Measurements from ENCODE around the gene GSG1L.

Gene GSG1L

DNA sequence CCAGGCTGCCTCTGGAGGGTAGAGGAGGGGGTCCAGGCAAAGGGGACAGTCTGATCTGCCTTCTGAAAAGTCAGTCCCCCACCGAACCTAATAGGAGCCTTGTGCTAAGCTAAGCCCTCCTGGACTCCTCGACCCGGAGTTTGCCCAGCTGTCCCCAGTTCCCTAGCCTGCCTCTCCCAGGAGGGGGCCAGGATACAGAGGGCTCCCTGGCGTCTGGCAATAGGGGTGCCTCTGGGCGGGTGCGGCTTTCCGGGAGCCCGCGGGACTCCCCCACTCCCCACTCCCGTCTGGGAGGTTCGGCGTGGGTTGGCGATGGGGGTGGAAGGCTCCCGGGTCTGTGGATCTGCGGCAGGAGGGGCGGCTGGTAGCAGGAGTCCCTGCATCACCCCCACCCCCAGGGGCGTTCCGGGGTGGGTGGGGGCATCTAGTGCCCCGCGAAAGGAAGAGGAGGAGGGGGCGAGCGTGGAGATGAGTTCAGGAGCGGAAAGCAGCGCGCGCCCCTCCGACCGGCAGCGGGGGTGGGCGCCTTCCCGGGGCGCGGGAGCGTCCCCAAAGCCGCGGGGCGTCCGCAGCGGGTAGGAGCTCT, 1.2 kb downstream of the GSG1L start:
- no peak for DNase-seq

DNA sequence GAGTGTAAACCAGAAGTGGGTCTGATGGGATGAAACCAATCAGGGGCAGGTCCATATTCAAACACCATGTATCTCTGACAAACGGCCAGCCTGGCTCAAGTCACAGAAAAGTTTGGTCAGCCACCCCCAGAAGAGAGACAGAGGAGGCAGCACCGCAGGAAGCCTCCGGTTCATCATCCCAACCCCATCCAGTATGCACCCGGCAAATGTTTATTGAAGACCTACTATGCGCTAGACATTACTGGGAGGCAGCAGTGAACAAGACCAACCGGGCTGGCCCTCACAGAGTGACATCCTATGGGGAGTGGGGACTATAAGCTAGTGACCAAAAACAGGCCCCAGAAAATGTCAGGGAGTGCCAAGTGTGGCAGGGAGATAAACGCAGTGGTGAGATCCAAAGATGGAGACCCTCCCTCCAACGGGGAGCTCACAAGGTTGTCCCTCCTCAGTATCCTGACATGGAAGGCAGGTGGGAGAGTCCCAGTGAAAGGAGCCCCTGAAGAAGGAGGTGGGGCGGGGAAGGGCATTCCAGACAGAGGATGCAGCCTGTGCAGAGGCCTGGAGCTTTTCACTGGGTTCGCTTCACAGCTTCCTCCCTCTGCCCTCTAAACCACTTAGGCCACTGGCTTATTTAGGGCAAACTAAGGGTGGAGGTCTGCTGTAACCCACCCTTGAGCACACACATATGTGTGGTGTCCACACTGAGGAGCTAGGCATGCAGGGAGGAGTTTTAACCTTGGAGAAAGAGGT, 2.0 kb downstream of the GSG1L start:
- DNase-seq = no peak

DNA sequence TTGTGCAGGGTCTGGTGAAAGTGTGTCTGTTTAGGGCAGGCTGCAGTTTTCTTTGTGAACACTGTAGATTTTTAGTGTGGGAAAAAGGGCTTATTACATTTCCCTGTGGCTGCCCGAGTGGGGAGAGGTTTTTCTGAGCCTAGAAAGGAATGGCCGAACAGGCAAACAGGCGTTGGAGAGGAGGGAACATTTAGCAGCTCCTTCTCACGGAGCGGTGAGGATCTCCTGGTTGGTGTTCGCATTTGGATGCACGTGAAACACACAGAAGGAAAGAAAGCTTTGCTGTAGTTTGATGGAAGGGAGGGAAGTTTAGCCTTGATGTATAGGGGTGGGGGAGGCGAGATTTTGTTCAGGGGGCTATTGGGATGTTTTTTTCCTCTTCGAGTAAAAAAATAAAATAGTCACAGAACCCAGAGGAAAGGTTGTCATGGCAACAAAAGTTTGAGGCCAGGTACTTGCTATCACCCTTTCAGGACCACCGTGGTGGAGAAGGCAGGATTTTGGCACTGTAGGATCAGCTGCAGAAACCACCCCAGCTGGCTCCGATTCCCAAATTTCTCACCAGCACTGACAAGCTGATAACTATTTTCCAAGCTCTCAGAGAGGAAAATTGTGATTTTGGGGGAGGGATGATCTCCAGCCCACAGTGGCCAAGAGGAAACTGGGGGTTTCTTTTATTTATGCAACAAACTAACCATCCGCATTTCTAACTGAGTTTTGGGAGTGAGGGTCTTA, 3.5 kb downstream of the GSG1L start:
- no peak for DNase-seq

DNA sequence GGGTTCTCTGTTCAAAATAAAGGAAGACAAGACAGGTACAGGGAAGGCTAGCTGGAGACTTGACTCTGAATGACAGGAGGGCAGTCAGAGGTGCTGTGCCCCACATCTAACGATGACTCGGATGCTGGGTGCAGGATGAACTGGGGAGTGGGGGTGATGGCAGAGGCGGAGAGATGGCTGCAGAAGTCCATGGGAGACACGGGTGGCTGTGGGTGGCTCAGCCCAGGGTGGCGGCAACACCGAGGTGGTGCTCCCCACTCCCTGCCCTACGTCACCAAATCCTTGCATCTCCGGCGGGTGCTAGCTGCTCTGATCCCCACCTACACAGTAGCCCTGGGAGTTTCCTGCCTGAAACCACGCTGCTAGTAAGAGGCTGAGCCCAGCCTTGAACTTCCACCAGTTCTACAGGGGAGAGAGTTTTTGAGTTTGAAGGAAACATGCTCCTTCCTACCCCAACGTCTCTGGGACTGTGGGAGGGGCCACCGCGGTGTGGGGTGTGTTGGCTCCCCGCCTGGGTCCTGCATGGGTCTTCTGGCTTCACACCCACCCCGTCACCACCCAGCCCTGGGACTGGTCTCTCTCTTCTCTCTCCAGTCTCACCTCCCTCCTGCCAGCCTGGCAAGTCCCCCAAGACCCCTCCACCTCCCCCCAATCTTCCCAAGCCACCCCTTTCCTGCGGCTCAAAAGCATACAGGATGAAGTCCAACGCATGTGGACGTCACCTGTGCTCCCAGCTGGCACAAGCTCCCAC, 4.5 kb downstream of the GSG1L start:
- no peak for DNase-seq

DNA sequence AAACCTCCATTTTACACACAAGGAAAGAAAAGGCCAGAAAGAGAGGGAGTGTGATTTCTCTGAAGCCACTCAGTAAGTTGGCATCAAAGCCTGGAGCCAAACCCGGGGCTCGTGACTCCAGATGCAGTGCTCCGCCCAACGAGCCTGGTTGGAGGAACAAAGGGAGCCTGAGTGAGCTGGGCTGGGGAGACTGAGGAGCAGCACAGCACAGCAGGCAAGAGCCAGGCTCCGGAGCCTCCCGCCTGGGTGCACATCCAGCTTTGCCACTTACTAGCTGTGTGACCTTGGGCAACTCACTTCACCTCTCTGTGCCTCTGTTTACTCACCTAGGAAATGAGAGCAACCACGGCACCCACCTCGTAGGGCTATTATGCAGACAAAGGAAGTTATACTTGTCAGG, 5.6 kb downstream of the GSG1L start:
- no peak for DNase-seq

DNA sequence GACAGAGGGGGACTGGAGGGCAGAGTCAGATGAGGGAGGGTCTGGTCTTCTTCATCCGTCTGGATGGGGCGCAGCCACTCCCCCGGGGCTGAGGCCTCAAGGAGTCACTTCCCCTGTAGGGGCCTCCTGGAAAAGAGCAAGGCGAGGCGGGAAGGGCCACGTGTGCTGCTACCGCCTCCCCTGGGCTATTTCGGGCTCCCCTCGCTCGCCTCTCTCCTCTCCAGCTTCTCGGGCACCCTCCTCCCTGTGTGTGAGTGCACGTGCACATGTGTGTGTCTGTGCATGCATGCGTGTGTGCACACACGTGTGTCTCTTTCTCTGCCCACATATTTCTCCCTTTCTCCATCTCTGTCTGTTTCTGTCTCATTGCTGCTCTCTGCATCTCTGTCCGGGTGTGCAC, 10.1 kb downstream of the GSG1L start:
- no peak for DNase-seq

DNA sequence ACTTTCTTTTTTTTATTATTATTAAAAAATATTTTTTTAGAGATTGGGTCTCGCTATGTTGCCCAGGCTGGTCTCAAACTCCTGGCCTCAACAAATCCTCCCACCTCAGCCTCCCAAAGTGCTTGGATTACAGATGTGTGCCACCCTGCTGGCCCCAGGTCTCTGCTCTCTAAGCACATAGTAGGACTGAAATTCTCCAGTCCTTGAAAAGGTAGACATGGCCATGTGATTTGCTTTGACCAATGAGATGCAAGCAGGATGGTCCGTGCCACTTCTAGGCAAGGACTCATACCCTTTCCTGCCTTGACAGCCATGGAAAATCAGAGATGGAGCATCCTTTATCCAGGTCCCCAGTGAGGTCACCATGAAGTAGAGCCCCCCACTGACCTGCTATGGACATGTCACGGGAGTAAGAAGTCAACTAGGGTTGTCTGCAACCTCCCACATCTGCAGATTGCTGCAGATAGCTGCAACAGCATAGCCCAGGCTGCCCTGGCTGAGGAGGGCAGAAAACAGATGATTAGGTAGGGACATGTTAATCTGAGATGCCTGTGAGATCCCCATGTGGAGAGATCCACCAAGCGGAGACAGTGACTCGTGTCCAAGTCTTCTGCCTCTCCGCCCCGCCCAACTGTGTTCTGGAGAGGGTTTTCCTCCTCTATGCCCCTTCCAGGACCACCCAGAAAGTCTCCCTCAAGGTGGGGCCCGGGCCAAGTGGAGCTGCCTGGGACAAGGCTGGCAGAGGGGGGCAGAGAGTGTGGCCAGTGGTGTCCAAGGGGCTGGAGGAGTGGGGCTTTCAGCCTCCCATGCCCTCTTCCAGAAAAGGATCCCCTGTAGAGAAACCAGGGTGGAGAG, 11.0 kb downstream of the GSG1L start:
- no peak for DNase-seq

DNA sequence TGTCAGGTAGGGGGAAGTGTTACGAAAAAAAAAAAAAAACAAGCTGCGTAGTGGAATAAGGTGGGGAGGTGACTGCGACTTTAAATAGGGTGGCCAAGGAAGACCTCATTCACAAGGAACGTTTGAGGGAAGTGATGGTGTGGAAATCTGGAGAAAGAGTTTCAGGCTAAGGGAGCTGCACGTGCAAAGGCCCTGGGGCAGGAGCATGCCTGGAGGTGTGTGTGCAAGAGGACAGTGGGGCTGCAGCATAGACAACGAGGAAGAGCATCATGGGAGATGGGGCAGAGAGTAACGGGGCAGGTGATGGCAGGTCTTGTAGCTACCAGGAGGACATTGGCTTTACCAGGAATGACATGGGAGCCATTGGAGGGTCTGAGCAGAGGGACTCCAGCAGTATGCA, 12.0 kb downstream of the GSG1L start:
- no peak for DNase-seq

DNA sequence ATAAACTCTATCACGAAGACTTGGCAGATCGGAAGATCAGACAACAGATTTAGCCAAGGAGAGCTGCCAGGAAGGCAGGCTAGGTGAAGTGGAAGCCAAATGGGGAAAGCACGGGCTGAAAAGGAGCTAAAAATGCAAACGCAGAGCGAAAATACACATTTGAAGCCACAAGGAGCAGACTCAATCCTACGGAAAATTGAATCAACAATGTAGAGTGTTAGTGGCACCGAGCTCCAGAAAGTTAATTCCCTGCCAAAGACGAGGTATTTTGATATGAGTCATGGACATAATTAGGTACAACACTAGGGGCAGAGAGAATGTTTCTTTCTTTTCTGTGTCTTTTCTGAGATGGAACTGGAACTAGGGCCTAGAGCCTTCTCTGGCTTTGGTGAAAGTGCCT, 20.7 kb downstream of the GSG1L start:
- no peak for DNase-seq

DNA sequence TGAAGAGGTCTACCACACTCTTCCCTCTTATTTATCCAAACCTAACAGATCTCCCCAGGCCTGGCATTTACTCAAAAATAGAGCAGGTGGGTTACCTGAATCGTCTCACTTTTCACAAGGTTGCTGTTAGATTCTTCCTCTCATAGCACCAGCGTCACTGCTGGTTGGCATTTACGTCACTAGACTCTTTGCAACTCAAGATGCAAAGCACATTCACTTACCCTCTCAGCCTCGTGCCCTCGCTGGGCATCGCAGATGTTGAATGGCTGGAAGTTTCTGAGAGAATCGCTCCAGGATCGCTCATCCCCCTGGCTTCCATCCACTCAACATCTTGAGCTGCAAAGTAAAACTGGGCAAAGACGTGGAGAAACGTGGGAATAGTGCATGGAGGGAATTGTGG, 21.9 kb downstream of the GSG1L start:
- no peak for DNase-seq

DNA sequence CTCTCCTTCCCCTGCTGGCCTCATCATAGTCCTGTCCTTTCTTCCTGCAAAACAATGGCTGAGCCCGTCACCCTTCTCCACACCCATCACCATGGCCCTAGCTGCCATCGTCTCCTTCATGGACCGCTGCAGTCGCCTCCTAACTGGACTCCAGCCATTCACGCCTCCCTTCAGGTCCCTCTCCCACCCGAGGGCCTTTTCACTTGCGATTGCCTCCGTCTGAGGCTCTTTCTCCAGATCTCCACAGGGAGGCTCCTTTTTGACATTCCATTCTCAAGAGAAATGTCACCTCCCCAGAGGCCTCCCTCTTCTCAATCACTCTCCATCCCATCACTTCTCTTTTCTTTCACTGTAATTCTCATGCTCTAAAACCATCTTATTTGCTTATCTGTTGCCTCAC, 23.5 kb downstream of the GSG1L start:
- DNase-seq = no peak

DNA sequence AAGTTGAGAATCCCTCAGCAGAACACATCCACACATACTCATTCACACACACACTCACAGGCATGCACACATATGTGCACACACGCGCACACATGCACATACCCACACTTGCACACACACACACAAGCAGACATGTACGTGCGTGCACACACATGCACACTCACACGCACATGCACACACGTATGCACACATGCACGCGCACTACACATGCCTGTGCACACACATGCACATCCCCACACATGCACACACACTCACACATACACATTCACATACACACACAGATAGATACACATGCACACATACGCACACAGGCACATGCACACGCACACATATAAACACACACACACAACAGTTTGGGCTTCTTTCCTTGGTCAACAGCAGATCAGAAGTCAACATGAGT, 24.0 kb downstream of the GSG1L start:
- DNase-seq = no peak

DNA sequence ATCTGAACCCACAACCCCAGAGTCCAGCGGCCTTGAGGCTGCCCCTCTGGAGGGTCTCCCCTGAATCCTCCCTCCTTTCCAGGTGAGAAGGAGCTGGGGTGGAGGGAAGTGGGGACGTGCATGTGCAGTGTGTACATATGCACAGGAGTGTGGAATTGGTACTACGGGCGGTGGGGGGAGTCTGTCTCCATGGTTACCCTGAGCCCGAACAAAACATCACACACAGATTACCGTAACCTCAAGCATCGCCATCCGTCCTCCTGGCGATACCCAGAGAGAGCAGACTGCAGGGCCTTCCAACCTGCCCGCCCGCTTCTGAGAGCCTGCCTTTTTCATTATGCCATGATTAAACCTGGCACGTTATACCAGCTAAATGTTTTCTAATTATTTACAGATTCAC, 25.1 kb downstream of the GSG1L start:
- no peak for DNase-seq

DNA sequence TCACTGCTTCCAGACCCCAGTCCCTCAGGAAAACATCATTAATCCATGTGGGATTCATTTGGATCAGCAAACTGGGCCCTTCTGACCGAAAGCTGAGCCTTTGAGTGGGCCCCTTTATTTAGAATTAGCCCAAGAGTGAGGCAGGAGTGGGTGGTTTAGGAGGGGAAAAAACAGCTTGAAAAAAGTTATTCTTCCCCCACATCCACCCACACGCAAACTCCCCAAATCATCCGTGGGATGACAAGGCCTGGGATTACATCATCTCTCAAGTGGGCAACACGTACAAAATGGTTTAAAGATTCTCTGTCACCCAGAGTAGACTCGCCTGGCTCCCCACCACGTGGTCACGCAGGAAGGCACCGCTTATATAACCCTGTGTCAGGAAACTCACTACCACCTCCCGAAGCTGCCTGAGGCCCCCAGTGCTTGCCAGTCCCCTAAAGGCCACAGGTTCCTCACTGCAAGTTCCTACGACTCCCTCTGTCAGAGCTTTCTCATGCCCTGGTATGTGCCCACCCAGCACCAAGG, 27.6 kb downstream of the GSG1L start:
- DNase-seq = no peak

DNA sequence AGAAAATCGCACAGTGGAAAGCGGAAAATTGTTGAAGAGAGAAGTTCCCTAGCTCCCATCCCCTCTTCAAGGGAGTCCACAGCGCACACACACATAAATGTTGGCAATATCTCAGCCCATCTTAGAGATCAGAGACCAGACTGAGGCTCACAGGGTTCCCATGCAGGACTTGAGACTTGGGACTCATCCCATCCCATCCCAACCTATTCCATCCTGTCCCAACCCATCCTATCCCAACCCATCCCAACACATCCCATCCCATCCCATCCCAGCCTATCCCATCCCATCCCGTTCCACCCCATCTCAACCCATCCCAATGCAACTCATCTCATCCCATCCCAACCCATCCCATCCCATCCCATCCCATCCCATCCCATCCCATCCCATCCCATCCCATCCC, 29.6 kb downstream of the GSG1L start:
- DNase-seq = no peak

DNA sequence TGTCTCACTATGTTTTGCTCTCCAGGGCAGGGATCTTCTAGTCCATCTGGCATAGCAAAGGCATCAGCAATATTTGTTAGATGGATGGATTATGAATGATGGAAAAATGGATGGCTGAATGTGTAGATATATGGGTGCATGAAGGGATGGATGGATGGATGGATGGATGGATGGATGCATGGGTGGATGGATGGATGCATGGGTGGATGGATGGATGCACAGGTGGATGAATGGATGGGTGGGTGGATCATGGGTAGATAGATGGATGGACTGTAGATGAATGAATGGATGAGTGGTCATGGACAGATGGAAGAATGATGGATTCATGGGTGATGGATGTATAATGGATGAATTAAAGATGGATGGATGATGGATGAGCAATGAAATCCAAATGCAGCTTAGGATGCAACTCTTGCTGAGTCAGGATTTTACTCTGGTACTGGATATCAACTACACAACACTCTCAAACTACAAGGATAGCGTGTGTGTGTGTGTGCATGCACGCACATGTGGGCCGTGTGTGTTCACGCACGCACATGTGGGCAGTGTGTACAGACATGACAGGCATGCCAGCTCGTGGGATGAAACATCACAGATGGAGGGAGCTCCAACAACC, 34.0 kb downstream of the GSG1L start:
- no peak for DNase-seq

DNA sequence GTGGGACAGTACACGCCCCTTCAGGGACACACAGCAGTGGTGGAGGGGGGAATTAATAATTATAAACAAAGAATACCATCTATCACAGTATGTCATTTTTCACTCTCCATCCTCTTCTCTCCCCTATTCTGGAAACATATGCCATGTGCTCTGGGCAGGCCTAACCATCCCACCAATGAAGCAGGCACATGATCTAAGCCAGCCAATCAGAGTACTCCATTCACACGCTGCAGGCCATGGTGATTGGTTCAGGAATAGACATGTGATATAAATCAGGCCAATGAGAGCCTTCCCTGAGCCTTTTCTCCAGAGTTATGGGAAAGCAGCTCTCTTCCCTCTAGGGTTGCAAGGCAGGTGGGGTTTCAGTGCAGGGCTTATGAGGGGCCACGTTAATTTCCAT, 36.5 kb downstream of the GSG1L start:
- DNase-seq = no peak

DNA sequence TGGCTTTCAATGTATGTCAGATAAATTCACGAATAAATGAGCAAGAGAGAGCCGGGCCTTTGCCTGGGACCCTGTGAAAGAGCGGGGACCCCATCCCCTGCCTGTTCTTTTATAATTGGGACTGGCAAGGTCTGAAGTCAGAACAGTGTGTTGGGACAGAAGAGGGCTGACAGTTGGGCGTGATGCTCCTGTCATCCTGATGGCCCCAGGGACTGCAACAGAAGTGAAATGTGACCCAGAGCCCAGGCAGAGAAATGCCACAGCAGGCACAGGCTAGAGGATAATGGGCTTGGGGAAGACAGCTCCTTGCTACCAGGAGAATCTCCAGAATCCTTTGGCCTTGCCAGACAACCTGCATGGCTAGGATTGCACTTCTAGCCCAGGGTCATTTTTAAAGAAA, 37.9 kb downstream of the GSG1L start:
- DNase-seq = no peak

DNA sequence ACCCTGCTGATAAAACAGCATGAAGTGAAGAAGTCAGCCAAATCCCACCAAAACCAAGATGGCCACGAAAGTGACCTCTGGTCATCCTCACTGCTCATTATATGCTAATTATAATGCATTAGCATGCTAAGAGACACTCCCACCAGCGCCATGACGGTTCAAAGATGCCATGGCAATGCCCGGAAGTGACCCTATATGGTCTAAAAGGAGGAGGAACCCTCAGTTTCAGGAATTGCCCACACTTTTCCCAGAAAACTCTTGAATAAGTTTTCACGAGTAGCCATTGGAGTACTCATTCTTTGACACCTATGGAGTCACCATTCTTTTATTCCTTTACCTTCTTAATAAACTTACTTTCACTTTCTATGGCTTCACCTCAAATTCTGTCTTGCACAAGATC, 44.3 kb downstream of the GSG1L start:
- no peak for DNase-seq

DNA sequence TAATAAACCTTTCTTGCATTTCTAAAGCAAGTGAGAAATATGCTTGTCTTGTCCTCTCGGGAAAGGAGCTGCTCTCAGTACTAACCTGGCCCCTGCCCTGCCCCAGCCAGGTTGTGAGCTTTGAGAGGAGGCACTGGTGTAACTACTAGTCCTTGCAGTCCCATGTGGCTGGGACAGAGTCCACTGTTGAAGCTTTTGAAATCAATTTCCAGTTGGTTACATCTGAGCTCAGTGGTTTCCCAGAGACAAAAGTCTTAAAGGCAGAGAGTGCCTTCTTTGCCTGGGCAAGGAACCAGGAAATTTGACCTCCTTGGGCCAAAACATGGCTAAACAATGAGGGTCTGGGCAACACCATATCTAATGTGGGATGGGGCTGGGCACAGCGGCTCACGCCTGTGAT, 48.7 kb downstream of the GSG1L start:
- DNase-seq = no peak

DNA sequence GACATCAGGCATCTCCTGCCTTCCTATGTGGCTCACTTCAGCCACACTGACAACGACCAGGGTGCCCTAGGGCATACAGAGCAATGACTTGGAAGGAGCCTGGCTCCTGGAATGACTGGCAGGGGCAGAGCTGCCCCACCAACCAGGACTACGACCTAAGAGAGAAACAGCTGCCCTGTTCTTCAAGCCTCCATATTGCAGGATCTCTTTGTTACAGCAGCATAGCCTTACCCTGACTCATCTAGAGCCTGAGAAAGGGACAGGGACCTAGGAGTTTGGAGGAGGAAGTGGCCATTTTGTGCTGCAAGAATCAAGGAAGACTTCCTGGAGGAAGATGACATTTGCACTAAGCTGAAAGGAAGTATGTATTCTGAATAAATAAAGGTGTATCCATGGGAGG, 49.6 kb downstream of the GSG1L start:
- DNase-seq = no peak

DNA sequence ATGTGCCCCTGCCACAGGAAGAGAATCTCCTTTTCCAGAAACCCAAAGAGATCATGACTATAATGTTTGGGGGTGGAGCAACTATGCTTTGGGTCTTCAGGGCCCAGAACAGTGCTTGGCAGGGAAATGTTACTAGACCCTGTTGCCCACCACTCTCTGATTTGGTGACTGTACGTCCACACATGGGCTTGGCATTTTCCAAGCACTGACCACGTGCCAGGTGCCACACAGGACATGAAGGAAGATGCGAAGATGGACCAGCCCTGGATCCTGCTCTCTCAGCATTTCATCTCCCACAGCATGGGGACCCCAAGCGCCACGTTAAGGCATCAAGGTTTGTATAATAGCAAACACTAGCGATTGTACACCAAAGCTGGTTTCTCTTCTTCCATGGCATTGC, 50.1 kb downstream of the GSG1L start:
- no peak for DNase-seq
